GM15510 (cell line): ENCODE data around the gene ITGA7.

Experiments
- POLR2A ChIP-seq: IDR thresholded peaks from 3 replicates; pipeline ENCODE4 v1.6.1; 2011; ENCODE audit warnings: borderline replicate concordance; ENCODE audit not compliant: insufficient read length; ENCODE audit errors: extremely low read depth

Gene ITGA7

GRCh38 chr12:55658635-55659391, 48.9 kb downstream of the ITGA7 start:
- no peak for TF ChIP-seq POLR2A

GRCh38 chr12:55658212-55658611, 49.5 kb downstream of the ITGA7 start:
- TF ChIP-seq POLR2A, result no peak

- no peak for TF ChIP-seq POLR2A
These were observed 50.5 kb downstream of the ITGA7 start for GRCh38 chr12:55657212-55657611.

- no peak for TF ChIP-seq POLR2A
These were observed 53.0 kb downstream of the ITGA7 start for GRCh38 chr12:55654511-55655214.

GRCh38 chr12:55653031-55653430, 54.7 kb downstream of the ITGA7 start:
- TF ChIP-seq POLR2A, result no peak

GRCh38 chr12:55652352-55652751, 55.4 kb downstream of the ITGA7 start:
- no peak for TF ChIP-seq POLR2A

GRCh38 chr12:55651299-55651683, 56.4 kb downstream of the ITGA7 start:
- TF ChIP-seq POLR2A, result no peak

- no peak for TF ChIP-seq POLR2A
These were observed 60.7 kb downstream of the ITGA7 start for GRCh38 chr12:55647027-55647426.

GRCh38 chr12:55644591-55644990, 63.1 kb downstream of the ITGA7 start:
- no peak for TF ChIP-seq POLR2A

GRCh38 chr12:55642669-55643068, 65.0 kb downstream of the ITGA7 start:
- no peak for TF ChIP-seq POLR2A

GRCh38 chr12:55642267-55642666, 65.4 kb downstream of the ITGA7 start:
- TF ChIP-seq POLR2A, result no peak

GRCh38 chr12:55641595-55641994, 66.1 kb downstream of the ITGA7 start:
- TF ChIP-seq POLR2A, result no peak

GRCh38 chr12:55637467-55637866, 70.2 kb downstream of the ITGA7 start:
- no peak for TF ChIP-seq POLR2A

GRCh38 chr12:55636853-55637252, 70.9 kb downstream of the ITGA7 start, which contains the start of gene OR10P1:
Gene OR10P1 (plus strand): TSS chr12:55636892. CDS start chr12:55636892, 0 bp downstream.
- TF ChIP-seq POLR2A, result no peak

GRCh38 chr12:55636116-55636655, 71.5 kb downstream of the ITGA7 start:
- TF ChIP-seq POLR2A, result no peak
